ENCODE data around the gene TNFRSF8.
A peak's percentile ranks its signal among the peaks of the same experiment; 100 is the strongest.
"Not testable (repeated sequence)": the region's sequence is repeated elsewhere in the genome, so short reads cannot be mapped to it uniquely, and the experiment has no call there.

The TNFRSF8 gene

DNA sequence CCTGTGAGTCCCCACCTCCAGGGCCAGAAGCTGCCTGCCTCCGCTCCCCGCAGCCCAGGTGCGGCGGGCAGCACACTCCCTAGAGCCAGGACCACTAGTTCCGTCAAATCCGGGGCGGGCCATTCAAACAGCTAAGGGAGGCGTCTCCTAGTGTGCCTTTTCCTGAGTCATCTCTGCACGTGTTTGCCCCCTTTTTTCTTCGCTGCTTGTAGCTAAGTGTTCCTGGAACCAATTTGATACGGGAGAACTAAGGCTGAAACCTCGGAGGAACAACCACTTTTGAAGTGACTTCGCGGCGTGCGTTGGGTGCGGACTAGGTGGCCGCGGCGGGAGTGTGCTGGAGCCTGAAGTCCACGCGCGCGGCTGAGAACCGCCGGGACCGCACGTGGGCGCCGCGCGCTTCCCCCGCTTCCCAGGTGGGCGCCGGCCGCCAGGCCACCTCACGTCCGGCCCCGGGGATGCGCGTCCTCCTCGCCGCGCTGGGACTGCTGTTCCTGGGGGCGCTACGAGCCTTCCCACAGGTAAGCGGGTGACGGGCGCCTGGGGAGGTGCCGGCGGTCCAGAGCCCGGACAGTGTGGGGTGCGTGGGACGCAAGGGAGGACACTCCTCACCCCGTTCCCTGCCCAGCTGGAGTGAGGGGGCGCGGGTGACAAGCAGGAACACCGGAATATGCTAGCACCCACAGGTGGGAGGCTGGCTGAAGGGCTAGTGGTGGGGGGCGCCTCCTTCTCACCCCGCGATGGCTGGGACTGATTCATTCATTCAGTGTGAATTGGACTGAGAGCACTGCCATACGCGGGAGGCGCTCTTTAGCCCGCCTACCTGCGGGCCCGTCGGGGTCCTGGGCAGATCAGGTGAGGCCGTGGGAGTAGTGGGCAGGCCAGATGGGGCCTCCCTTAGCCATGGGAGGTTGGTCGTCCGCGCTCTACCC lies at the start of gene TNFRSF8:
Gene TNFRSF8 (plus strand): TSS at position 163 of the 932 bp plus-strand sequence. CDS start 296 bp downstream, at position 459.
- DNase-seq (ENCODE audit: low read depth in 3 of 3), result peak in 1 of 3 experiments; percentile 63

DNA sequence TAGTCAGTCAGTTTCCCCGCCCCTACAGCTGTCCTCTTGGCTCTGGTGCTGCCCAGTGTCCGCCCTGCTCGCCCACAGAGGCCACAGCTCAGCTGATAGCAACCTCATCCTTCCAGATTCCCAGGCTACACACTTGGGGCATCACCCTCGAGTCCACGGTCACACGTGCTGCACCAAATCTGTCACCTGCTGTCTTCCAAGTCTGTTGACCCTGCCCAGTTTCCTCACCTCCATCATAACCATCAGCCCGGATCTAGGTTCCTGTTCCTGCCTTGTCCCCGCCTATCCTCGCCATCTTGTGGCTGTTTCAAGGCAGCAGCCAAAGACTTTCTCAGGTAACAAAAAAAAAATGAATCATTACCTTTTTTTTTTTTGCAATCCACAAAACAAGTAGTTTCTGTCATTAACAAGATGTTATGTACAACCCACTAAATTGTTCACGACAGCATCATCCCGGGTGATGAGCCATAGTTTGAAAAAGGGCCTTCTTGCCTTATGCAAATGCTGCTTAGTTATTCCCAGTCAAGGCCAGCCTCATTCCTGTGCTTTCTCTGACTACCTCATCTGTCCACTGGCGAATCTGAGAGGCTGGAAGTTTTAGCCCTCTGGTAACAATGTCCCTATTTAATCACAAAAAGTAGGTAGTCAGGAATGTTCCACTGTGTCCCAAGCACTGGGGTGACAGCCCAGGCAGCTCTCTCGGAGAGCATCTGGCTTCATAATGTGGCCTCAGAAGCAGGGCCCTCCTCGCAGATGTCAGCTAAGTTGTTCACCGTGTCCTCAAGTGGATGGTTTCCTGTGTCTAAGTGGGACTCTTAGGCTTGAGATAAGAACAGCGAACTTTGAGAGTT lies 48.7 kb upstream of the TNFRSF8 start:
- no peak for DNase-seq (ENCODE audit: low read depth in 3 of 3)

- no peak for DNase-seq (ENCODE audit: low read depth in 3 of 3)
Observed at GRCh38 chr1:12015001-12015491, 48.1 kb upstream of the TNFRSF8 start.

DNA sequence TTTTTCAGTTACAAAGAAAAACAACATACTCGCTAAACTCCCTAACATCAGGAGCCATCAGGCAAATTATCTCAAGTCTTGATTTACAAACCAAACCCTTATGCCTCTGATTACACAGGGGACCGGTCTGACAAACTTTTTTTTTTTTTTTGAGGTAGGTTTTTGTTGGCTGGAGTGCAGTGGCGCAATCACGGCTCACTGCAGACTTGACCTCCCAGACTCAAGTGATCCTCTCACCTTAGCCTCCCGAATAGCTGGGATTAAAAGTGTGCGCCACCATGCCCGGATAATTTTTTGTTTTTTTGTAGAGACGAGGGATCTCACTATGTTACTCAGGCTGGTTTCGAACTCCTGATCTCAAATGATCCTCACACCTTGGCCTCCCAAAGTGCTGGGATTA lies 47.6 kb upstream of the TNFRSF8 start:
- no peak for DNase-seq (ENCODE audit: low read depth in 3 of 3)

- no peak for DNase-seq (ENCODE audit: low read depth in 3 of 3)
Observed at GRCh38 chr1:12016182-12016581, 46.9 kb upstream of the TNFRSF8 start.

GRCh38 chr1:12019858-12020509 lies 43.1 kb upstream of the TNFRSF8 start:
- no peak for DNase-seq (ENCODE audit: low read depth in 3 of 3)

- DNase-seq (ENCODE audit: low read depth in 3 of 3), result no peak
Observed at GRCh38 chr1:12021616-12022015, 41.5 kb upstream of the TNFRSF8 start.

DNA sequence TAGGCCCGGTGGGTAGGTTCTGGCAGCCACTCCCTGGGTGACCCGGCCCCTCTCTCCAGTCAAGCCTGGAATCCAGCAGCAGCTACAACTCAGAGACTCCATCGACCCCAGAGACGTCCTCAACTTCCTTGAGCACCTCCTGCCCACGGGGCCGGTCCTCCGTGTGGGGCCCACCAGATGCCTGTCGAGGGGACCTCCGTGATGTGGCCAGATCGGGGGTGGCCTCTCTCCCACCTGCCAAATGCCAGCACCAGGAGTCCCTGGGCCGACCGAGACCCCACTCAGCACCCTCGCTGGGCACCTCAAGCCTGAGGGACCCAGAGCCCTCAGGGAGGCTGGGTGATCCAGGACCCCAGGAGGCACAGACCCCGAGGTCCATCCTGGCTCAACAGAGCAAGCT lies 41.1 kb upstream of the TNFRSF8 start:
- DNase-seq (ENCODE audit: low read depth in 3 of 3), result no peak

GRCh38 chr1:12026586-12026985 lies 36.5 kb upstream of the TNFRSF8 start:
- no peak for DNase-seq (ENCODE audit: low read depth in 3 of 3)

GRCh38 chr1:12028248-12028647 lies 34.9 kb upstream of the TNFRSF8 start:
- DNase-seq (ENCODE audit: low read depth in 3 of 3), result no peak

GRCh38 chr1:12028957-12029511 lies 34.1 kb upstream of the TNFRSF8 start:
- DNase-seq (ENCODE audit: low read depth in 3 of 3), result no peak

- no peak for DNase-seq (ENCODE audit: low read depth in 3 of 3)
Observed at GRCh38 chr1:12029720-12030339, 33.3 kb upstream of the TNFRSF8 start.

GRCh38 chr1:12031039-12031980 lies 31.8 kb upstream of the TNFRSF8 start:
- no peak for DNase-seq (ENCODE audit: low read depth in 3 of 3)

- DNase-seq (ENCODE audit: low read depth in 3 of 3), result no peak
Observed at GRCh38 chr1:12032161-12032621, 30.9 kb upstream of the TNFRSF8 start.

- DNase-seq (ENCODE audit: low read depth in 3 of 3), result not testable (repeated sequence)
Observed at GRCh38 chr1:12033441-12033840, 29.7 kb upstream of the TNFRSF8 start.

GRCh38 chr1:12034381-12034801 lies 28.7 kb upstream of the TNFRSF8 start:
- no peak for DNase-seq (ENCODE audit: low read depth in 3 of 3)

GRCh38 chr1:12035312-12035711 lies 27.8 kb upstream of the TNFRSF8 start:
- no peak for DNase-seq (ENCODE audit: low read depth in 3 of 3)

DNA sequence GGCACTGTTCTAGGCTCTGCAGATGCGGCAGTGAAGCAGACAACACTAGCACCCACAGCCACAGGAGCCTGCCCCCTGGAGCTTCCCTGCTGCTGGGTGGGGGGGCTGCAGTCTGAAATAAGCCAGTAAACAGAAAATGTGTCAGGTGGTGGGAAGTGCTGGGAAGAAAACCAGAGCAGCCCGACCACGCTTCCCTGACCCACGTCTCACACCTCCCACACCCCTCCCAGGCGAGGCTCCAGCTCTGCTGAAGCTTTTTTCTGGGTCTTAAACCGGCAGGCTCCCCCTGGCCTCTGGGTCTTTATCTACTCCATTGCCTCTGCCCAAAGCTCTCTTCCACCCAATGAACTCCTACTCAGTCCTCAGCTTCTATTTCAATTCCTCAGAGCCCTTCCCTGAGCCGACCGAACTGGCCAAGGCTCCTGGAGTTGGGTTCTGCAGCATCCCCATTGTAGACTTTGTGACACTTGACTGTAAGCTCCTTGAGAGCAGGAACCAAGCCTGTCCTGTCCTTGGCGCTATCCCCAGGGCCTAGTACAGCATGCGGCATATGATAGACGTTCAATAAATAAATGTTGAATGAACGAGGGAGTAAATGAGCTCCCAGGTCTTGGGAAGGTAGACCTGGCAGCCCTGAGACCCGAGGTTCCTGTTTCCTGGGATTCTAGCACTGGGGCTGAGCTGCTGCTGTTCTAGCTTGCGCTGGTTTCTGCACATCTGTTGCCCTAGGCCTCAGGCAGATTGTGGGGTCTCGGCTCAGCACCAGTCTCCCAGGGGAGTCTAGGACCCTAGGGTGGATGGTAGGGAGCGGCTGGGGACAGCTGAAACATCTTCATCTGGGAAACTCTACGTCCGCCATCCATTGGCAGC lies 25.4 kb upstream of the TNFRSF8 start:
- DNase-seq (ENCODE audit: low read depth in 3 of 3), result no peak
